Bronchial epithelial cell (primary cell): ENCODE measurements around the gene ATP11B. TPM values are rescaled to one million over a fixed set of nuclear protein-coding genes. Genes with fewer than 3 reads are reported as not detected.

Experiments used
- DNase-seq: peaks from one replicate; pipeline ENCODE4 v3.0.0-alpha.2; 2010; ENCODE audit warnings: low read depth
- FAIRE-seq: peaks from 2 replicates; lab custom pipeline; 2011; peaks lifted over from hg19 to GRCh38; lab: Jason Lieb, UNC
- H3K27me3 ChIP-seq: 2 replicates; pipeline ENCODE4 v1.5.1; 2011; ENCODE audit warnings: low read length; ENCODE audit not compliant: control insufficient read depth, insufficient read depth
- H3K36me3 ChIP-seq: 2 replicates; pipeline ENCODE4 v1.5.1; 2011; ENCODE audit warnings: low read length; ENCODE audit not compliant: control insufficient read depth, insufficient read depth
- H3K4me3 ChIP-seq: 2 replicates; pipeline ENCODE4 v1.5.1; 2011; ENCODE audit warnings: mild to moderate bottlenecking, low read depth, low read length, control low read depth
- total RNA-seq: library from RNA; depleted of rRNA; stranded (reverse); fragments of >200 nt; gene quantifications from 2 replicates; pipeline ENCODE4 v1.2.1, GENCODE V29; 2014
- TF ChIP-seq, protein P1 (sequence below): IDR thresholded peaks from 2 replicates; pipeline ENCODE4 v1.5.1; 2011; ENCODE audit warnings: mild to moderate bottlenecking, moderate library complexity, low read length, control low read depth, inconsistent platforms; ENCODE audit not compliant: insufficient read depth, severe bottlenecking

Gene ATP11B
- total RNA-seq, 1 donor from 2014 or later: 72.4 TPM

DNA sequence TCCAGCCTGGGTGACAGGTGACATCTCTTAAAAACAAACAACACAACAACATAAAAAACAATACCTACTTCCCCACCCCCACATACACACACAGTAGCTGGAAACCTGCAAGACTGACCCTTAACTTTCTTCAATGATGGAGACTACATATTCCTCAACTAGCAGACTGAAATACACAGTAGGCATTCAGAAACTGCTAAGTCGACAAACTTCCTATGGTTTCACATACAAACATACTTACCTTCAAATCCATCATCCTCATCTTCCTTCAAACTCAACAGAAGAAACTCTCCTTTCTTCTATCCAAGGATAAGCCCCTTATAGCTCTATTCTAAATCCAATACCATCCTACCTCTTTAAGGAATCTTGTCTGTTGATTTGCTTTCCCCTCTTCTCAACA lies 156.4 kb downstream of the ATP11B start:
- no peak for FAIRE-seq
- Histone ChIP-seq H3K4me3 (no peak overlapping the region), H3K36me3 (no peaks in the 10 kb centered on the region), H3K27me3 (no peaks in the 10 kb centered on the region)
- TF ChIP-seq, protein P1, sequence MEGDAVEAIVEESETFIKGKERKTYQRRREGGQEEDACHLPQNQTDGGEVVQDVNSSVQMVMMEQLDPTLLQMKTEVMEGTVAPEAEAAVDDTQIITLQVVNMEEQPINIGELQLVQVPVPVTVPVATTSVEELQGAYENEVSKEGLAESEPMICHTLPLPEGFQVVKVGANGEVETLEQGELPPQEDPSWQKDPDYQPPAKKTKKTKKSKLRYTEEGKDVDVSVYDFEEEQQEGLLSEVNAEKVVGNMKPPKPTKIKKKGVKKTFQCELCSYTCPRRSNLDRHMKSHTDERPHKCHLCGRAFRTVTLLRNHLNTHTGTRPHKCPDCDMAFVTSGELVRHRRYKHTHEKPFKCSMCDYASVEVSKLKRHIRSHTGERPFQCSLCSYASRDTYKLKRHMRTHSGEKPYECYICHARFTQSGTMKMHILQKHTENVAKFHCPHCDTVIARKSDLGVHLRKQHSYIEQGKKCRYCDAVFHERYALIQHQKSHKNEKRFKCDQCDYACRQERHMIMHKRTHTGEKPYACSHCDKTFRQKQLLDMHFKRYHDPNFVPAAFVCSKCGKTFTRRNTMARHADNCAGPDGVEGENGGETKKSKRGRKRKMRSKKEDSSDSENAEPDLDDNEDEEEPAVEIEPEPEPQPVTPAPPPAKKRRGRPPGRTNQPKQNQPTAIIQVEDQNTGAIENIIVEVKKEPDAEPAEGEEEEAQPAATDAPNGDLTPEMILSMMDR: no peak
- DNase-seq: no peak

DNA sequence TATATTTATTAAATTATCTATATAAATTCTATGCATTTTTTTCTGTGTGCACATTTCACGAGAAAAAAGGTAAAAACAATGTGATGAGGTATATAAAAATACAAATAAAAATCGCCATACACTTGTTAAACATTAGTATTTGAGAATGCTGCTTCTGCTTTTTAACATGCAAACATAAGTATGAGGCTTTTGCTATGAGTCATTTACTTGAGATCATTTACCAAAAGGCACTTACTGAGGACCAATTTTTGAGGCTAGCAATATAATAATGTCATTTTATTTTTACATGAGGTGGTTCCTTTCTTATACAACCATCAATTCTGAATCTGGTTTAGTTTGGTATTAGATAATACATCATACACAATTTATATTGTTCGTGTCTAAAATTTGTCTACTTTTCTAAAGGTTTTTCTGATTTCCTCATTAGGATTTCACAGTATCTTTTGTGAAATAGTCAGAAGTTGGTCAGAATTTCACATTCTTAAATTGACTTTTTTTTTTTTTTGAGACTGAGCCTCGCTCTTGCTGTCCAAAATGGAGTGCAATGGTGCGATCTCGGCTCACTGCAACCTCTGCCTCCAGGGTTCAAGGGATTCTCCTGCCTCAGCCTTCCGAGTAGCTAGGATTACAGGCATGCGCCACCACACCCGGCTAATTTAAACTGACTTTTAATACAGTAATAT lies 161.4 kb downstream of the ATP11B start:
- no peak for FAIRE-seq
- DNase-seq: no peak
- H3K4me3 ChIP-seq: no peak overlapping the region
- peaks cover 1% of the 10 kb centered on the region for H3K36me3 ChIP-seq
- H3K27me3 ChIP-seq: no peaks in the 10 kb centered on the region
- TF ChIP-seq, protein P1: no peak

DNA sequence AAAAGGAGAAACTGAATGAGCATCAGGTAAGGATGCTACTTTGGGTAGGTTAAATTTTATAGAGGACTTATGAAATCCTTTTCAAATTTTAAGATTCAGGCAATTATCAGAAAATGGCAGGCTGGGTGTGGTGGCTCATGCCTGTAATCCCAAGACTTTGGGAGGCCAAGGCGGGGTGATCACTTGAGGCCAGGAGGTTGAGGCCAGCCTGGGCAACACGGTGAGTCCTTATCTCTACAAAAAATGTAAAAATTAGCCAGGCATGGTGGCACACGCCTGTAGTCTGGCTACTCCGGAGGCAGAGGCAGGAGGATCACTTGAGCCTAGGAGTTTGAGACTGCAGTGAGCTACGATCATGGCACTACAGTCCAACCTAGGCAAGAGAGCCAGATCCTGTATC lies 163.9 kb downstream of the ATP11B start:
- Histone ChIP-seq H3K4me3 (no peak overlapping the region), H3K36me3 (peaks cover 1% of the 10 kb centered on the region), H3K27me3 (no peaks in the 10 kb centered on the region)
- TF ChIP-seq, protein P1: no peak
- no peak for DNase-seq
- FAIRE-seq: no peak

DNA sequence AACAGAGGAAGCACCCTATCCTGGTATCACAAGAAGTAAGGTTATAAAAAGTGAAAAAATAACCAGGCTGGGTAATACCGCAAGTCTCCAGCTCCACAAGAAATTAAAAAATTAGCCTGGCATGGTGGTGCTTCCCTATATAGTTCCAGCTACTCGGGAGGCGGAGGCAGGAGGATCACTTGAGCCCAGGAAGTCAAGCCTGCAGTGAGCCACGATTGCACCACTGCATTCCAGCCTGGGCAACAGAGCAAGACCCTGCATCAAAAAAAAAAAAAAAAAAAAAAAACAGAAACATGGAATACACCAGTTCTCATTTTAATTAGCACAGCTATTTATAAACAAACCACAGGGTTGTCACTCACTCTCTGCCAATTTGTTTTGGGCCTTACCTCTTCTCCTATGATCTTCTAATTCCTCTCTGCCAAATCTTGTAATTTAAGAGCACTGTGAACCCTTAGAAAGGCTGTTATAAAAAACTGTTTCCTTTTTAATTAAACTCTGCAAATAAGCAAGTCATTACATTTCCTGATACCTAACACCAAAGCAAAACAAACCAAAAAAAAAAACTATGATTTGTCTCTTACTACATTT lies 164.5 kb downstream of the ATP11B start:
- Histone ChIP-seq H3K27me3 (no peaks in the 10 kb centered on the region), H3K4me3 (no peak overlapping the region), H3K36me3 (peaks cover 1% of the 10 kb centered on the region)
- TF ChIP-seq, protein P1: no peak
- FAIRE-seq (no peak), DNase-seq (no peak)

DNA sequence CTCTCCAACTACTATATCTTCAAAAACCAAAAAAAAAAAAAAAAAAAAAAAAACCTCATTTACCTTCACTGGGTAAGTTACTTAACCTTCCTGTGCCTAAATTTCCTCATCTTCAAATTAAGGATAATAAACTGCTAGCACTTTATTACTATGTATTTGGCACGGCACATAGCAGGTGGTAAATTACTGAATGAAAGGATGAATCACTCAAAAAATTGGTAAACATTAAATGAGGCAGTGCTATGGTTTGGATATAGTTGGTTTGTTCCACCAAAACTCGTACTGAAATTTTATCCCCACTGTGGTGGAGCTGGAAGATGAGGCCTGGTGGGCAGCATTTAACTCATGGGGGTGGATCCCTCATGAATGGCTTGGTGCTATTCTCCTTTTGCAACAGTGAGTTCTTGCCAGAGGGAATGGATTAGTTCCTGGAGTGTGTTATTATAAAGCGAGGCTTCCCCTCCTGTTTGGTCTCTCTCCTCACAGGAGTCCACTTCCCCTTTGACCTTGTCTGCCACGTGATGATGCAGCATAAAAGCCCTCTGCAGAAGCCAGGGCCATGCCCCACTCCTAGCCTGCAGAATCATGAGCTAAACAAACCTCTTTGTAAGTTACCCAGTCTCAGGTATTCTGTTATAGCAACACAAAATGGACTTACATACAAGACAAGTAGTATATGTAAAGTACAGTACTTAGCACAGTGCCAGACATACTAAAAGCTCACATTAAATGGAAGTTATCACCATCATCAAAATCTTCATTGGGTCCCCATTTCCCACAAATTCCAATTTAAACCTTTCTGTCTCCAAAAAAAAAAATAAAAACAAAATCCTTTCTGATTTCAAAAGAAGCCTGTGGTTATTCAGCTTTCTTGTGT lies 166.4 kb downstream of the ATP11B start:
- Histone ChIP-seq H3K27me3 (no peaks in the 10 kb centered on the region), H3K4me3 (no peak overlapping the region), H3K36me3 (peaks cover 1% of the 10 kb centered on the region)
- TF ChIP-seq, protein P1: no peak
- no peak for DNase-seq
- FAIRE-seq: peak; percentile 43
